Stimulated activated CD8-positive, alpha-beta memory T cell treated with anti-CD3 and anti-CD28 coated beads, Interleukin-15, amount 100 ng/mL, for 1 hour (primary cell): ENCODE measurements around the gene DLEC1.

Source experiments
- DNase-seq: peaks from one replicate; pipeline ENCODE4 v3.0.0-alpha.2; 2020; ENCODE audit warnings: low read depth

The DLEC1 gene

GRCh38 chr3:38002940-38003339, 36.1 kb upstream of the DLEC1 start:
- no peak for DNase-seq

DNA sequence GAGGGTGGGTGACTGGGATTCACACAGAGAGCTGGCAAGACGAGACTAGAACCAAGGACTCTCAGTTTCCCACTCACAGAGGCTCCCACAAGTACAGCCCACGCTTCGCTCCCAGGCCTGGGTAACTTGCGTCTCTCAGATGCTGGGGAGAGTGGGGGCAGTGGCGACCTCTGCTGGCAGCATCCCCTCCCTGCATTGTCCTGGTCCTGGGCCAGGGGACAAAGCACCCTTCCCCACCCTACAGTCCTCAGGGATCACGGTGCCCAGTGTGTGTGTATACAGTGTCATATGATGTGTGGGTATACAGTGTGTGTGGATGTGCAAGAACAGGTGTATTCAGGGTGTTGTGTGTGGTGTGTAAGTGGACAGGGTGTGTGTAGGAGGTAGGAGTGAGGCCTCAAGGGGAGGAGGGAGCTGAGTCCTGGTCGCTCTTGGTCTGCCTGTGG, 35.6 kb upstream of the DLEC1 start:
- DNase-seq = no peak

DNA sequence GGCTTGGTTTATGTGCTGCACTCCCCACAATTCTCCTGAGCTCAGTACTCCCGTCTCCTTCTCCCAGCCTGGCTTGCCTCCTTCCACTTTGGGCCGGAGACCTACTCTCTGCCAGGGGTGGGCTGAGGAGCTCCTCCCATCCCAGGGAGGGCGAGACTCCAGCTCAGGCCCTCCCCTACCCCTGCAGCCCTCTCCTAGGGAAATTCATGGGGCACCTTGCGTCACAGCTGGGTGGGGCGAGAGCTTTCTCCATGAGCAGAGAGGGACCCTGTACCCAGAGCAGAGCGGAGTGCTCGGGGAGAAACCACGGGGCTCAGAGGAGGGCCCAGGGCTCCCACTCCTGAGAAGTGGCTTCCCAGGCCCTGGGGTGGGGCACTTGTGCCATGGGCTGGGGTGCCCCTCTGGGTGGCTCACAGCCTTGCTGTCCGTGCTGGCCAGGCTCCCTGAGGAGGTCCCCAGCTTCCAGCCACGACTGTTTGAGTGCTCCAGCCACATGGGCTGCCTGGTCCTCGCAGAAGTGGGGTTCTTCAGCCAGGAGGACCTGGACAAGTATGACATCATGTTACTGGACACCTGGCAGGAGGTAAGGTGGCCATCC, 35.1 kb upstream of the DLEC1 start:
- no peak for DNase-seq

GRCh38 chr3:38004415-38005075, 34.5 kb upstream of the DLEC1 start:
- DNase-seq = peak; percentile 49

DNA sequence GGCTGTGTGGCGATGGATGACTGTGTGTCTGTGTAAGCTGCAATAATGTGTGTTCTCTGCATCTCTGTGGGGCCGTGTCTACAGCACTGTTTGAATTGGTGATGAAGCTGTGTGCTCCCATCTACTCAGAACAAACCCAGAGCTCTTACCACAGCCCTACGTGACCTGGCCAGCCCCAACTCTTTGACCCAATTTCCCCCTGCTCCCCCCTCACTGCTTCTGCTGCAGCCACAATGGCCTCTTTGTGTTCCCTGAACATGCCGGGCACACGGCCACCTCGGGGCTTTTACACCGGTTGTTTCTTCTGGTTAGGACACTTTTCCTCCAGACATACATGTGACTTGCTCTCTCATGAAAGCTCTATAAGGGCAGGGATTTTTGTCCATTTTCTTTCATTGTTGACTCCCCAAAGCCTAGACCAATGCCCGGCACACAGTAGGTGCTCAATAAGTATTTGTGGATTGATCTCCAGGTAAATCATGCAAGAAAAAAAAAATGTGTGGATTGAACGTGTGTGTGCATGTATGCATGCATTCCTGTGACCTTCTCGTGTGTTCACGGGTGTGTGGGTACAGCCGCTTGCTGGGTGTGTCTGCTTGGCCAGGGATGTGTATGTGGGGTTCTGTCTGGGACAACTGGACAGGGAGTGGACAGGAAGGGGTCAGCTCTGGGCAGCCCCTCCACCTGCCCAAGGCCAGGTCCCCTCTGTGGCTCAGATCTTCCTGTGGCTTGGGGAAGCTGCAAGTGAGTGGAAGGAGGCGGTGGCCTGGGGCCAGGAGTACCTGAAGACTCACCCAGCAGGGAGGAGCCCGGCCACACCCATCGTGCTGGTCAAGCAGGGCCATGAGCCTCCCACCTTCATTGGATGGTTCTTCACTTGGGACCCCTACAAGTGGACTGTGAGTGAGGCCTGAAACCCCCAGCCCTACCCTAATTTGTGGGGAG, 33.7 kb upstream of the DLEC1 start:
- DNase-seq = no peak

- DNase-seq = no peak
Observed at GRCh38 chr3:38006031-38006430, 33.0 kb upstream of the DLEC1 start.

DNA sequence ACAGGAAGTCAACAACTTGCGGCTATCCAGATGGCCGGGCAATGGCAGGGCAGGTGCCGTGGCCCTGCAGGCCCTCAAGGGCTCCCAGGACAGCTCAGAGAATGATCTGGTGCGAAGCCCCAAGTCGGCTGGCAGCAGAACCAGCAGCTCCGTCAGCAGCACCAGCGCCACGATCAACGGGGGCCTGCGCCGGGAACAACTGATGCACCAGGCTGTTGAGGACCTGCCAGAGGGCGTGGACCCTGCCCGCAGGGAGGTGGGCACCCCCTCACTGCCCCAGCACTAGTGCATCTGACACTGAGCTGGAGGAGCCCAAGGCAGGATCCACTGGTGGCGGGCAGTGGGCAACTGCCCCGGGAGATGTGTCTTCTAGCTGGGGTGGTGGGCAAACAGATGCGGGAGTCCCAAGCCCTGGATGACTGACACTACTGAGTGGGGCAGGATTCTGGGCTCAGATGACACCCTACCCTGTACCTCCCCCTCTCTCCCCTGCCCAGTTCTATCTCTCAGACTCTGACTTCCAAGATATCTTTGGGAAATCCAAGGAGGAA, 32.5 kb upstream of the DLEC1 start:
- no peak for DNase-seq

- DNase-seq = no peak
Observed at GRCh38 chr3:38007754-38008090, 31.3 kb upstream of the DLEC1 start.

DNA sequence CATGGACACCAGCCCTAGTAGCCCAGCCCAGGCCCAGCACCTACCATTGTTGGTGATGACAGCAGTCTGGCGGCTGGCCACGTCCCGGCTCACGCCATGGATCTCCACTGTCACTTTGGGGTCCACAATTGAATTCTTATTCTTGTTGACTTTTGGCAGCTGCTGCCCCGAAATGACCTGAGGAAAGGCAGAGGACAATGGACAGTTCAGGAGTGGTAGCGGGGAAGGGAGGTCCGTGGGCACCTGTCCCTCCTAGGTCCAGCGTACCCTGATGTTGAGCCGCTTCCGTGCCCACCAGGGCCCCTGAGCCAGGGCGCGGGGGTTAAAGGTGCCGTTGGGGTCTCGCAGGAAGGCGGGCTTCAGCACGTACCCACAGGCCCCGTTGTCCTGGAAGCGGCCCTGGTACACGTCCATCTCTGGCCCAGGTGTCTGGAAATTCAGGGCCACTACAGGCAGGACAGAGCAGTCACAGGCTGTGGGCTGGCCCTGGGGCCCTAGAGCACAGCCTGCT, 30.8 kb upstream of the DLEC1 start:
- no peak for DNase-seq

- no peak for DNase-seq
Observed at GRCh38 chr3:38008971-38009580, 29.9 kb upstream of the DLEC1 start.

DNA sequence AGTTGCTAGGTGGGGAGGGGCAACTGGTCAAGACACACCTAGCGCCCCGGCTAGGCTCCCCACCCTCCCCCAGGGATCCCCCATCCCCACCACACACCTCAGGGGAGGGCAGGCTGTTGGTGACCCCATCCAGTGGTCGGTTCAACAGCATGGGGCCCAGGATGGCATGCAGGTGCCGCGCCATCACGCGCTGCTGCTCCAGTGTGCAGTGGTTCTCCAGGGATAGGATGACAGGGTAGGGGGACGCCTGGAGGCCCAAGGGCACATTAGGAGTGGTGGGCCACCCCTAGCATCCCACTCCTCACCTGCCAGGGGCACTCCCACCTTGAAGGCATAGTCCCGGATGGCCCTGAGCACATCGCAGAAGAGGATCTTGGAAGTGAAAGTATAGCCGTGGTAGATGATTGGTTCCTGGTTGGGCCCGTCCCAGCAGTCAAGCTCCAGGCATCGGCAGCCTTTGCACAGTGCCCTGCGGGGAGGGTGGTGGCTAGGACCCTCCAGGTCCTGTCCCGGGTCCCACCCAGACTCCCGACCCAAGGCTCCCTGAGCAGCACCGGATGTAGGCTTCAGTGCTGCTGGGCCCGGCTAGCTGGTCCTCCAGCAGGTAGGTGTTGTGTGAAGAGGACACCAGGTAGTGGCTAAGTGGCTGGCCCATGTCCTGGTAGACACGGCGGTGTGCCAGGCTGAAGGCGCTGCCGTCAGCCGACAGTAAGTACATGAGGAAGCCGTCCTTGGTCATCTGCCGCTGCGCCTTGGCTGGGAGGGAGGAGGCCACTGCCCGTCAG, 29.0 kb upstream of the DLEC1 start:
- no peak for DNase-seq

GRCh38 chr3:38011111-38011510, 27.9 kb upstream of the DLEC1 start:
- DNase-seq = no peak

DNA sequence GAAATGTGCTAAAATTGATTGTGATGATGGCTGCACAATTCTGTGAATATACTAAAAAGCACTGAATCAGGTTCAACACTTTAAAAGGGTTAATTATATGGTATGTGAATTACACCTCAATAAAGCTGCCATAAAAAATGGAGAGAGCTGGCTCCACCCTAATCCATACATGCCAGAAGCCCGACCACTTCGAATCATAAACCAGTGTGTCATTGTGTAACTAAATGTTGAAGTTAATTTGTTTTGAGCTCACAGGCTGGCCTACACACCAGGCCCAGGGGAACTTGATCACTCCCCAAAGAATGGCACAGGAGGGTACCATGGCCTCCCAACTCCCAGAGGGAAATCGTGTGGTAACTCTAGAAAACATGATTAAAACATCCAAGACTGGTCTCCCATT, 23.5 kb upstream of the DLEC1 start:
- no peak for DNase-seq

GRCh38 chr3:38015984-38016383, 23.0 kb upstream of the DLEC1 start:
- DNase-seq = no peak

DNA sequence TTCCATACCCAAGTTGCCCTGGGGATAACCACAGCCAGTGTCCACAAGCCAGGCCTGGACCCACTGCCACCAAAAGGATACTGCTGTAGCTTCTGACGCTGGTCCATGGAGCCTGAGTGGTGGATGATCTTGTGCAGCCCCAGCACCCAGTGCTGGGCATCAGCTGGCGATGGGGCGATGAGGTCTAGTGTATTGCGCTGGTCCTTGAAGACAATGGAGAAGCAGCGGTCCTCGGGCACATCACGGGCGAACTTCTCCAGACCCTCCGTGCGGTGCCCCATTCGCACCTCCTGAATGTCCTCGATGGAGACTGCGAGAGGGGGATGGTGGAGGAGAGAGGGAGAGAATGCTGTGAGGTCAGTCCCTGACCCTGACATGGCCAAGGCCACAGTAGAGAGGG, 22.6 kb upstream of the DLEC1 start:
- no peak for DNase-seq

DNA sequence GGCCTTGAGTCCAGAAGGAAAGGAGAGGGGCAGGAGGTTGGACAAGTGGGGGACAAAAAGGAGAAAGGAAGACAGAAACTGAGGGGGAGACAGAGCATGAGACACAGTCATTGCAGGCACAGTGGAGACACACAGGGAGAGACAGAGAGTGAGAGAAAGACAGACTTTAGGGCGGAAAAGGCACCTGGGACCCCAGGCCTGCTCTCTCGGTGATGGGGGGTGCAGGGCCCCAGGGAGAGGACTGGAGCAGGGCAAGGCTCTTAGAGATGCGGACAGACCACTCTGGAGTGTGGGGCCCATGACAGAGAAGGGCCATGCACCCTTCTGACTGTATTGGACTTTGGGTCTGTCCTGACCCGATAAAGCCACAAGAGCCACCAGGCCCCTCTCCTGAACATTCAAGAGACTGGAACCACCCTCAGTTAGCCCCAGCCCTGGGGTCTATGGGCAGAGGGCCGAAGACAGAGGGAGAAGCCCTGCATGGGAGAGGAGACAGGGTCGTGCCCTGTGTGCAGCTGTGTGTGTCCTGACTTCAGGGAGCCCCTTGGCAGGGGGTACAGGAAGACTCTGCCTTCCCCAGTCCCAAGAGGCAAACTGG, 22.1 kb upstream of the DLEC1 start:
- DNase-seq = no peak

DNA sequence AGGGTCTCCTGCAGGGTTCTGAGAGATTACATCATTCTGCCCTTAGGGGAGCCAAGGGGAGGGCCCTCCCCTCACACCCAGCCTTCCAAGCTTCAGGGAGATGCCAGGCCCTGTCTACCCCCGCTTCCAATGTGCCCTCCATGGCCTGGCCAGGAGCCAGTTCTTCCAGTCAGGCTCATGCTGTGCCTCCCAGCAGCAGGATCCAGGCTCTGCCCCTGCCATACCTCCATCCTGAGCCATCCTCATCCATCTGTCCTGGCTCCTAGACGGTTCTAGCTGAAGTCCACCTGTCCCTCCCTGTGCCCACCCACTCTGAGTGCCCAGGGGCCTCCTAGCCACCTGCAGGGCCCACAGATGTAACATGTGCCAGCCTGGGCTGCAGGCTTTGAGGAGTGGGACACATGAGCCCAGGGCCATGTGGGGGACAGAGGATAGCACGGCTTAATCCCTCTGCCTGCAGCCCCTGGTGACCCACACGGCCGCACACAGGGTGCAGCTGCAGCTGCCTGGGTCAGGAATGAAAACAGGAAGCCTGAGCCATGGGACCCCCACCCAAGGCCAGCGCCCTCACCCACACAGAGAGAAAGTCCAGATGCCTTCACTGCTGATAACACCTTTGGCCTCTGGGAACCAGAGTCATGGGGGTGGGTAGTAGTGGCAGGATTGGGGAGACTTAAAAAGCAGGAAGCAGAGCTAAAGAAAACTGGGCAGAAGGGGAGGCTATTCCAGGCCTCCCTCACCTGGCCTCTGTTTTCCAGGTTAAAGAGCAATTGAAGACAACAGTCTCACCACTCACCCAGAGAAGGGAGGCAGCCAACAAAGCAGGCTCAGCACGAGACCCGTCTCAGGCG, 21.3 kb upstream of the DLEC1 start:
- no peak for DNase-seq

- DNase-seq = no peak
Observed at GRCh38 chr3:38018296-38019266, 20.4 kb upstream of the DLEC1 start.
